ENCODE results near the gene TWF2.

The TWF2 gene

GRCh38 chr3:52270252-52270754 lies 31.3 kb upstream of the TWF2 start:
- Histone ChIP-seq H3K4me1 (ENCODE audit: insufficient read depth, poor library complexity, severe bottlenecking) (peaks cover 18% of the 10 kb centered on the region), H3K27ac (ENCODE audit: poor library complexity, severe bottlenecking) (no peak overlapping the region), H3K36me3 (ENCODE audit: low read depth) (peaks cover 99% of the 10 kb centered on the region), H3K27me3 (ENCODE audit: insufficient read depth, poor library complexity, severe bottlenecking) (no peaks in the 10 kb centered on the region), H3K4me3 (ENCODE audit: severe bottlenecking) (no peak overlapping the region), H3K9me3 (ENCODE audit: severe bottlenecking) (no peaks in the 10 kb centered on the region)
- ATAC-seq (ENCODE audit: low read depth) = no peak
- no peak for TF ChIP-seq CTCF (IDR thresholded peaks at IDR 0.05; ENCODE audit: poor library complexity, severe bottlenecking)
- DNase-seq (ENCODE audit: low spot score) = no peak

GRCh38 chr3:52269776-52270175 lies 30.8 kb upstream of the TWF2 start:
- Histone ChIP-seq H3K27ac (ENCODE audit: poor library complexity, severe bottlenecking) (no peak overlapping the region), H3K9me3 (ENCODE audit: severe bottlenecking) (no peaks in the 10 kb centered on the region), H3K27me3 (ENCODE audit: insufficient read depth, poor library complexity, severe bottlenecking) (no peaks in the 10 kb centered on the region), H3K4me3 (ENCODE audit: severe bottlenecking) (no peak overlapping the region), H3K36me3 (ENCODE audit: low read depth) (peaks cover 96% of the 10 kb centered on the region), H3K4me1 (ENCODE audit: insufficient read depth, poor library complexity, severe bottlenecking) (peaks cover 15% of the 10 kb centered on the region)
- no peak for ATAC-seq (ENCODE audit: low read depth)
- DNase-seq (ENCODE audit: low spot score) = no peak
- no peak for TF ChIP-seq CTCF (IDR thresholded peaks at IDR 0.05; ENCODE audit: poor library complexity, severe bottlenecking)

- peaks cover 96% of the 10 kb centered on the region for H3K36me3 ChIP-seq (ENCODE audit: low read depth)
- no peaks in the 10 kb centered on the region for H3K27me3 ChIP-seq (ENCODE audit: insufficient read depth, poor library complexity, severe bottlenecking)
- no peaks in the 10 kb centered on the region for H3K9me3 ChIP-seq (ENCODE audit: severe bottlenecking)
- DNase-seq (ENCODE audit: low spot score) = no peak
- peak; percentile 84 for ATAC-seq (ENCODE audit: low read depth)
- H3K27ac ChIP-seq (ENCODE audit: poor library complexity, severe bottlenecking) = no peak overlapping the region
- no peak for TF ChIP-seq CTCF (IDR thresholded peaks at IDR 0.05; ENCODE audit: poor library complexity, severe bottlenecking)
- H3K4me3 ChIP-seq (ENCODE audit: severe bottlenecking) = no peak overlapping the region
- H3K4me1 ChIP-seq (ENCODE audit: insufficient read depth, poor library complexity, severe bottlenecking) = peaks cover 15% of the 10 kb centered on the region
These were observed 29.1 kb upstream of the TWF2 start for GRCh38 chr3:52268036-52268435.

GRCh38 chr3:52265387-52265786 lies 26.4 kb upstream of the TWF2 start:
- DNase-seq (ENCODE audit: low spot score) (no peak), ATAC-seq (ENCODE audit: low read depth) (no peak)
- no peak overlapping the region for H3K4me3 ChIP-seq (ENCODE audit: severe bottlenecking)
- H3K4me1 ChIP-seq (ENCODE audit: insufficient read depth, poor library complexity, severe bottlenecking) = peaks cover 5% of the 10 kb centered on the region
- no peaks in the 10 kb centered on the region for H3K27me3 ChIP-seq (ENCODE audit: insufficient read depth, poor library complexity, severe bottlenecking)
- H3K9me3 ChIP-seq (ENCODE audit: severe bottlenecking) = no peaks in the 10 kb centered on the region
- H3K27ac ChIP-seq (ENCODE audit: poor library complexity, severe bottlenecking) = no peak overlapping the region
- H3K36me3 ChIP-seq (ENCODE audit: low read depth) = peaks cover 98% of the 10 kb centered on the region
- no peak for TF ChIP-seq CTCF (IDR thresholded peaks at IDR 0.05; ENCODE audit: poor library complexity, severe bottlenecking)

GRCh38 chr3:52262447-52262846 lies 23.5 kb upstream of the TWF2 start:
- no peak overlapping the region for H3K4me3 ChIP-seq (ENCODE audit: severe bottlenecking)
- no peak overlapping the region for H3K27ac ChIP-seq (ENCODE audit: poor library complexity, severe bottlenecking)
- H3K36me3 ChIP-seq (ENCODE audit: low read depth) = peaks cover 98% of the 10 kb centered on the region
- peaks cover under 1% of the 10 kb centered on the region for H3K4me1 ChIP-seq (ENCODE audit: insufficient read depth, poor library complexity, severe bottlenecking)
- no peak for TF ChIP-seq CTCF (IDR thresholded peaks at IDR 0.05; ENCODE audit: poor library complexity, severe bottlenecking)
- H3K9me3 ChIP-seq (ENCODE audit: severe bottlenecking) = no peaks in the 10 kb centered on the region
- H3K27me3 ChIP-seq (ENCODE audit: insufficient read depth, poor library complexity, severe bottlenecking) = no peaks in the 10 kb centered on the region
- ATAC-seq (ENCODE audit: low read depth) (no peak), DNase-seq (ENCODE audit: low spot score) (no peak)
